Naive thymus-derived CD4-positive, alpha-beta T cell (primary cell): ENCODE data around the gene PCNX2. TPM values are rescaled to one million over a fixed set of nuclear protein-coding genes. Genes with fewer than 3 reads are reported as not detected.

Source experiments
- ATAC-seq: fragments of 150-1000 bp; cut with Tn5 transposase; 2 replicates; pipeline ENCODE4 v1.10.0; 2021; ENCODE audit warnings: mild to moderate bottlenecking, moderate library complexity
- CTCF ChIA-PET: fragments of 350-600 bp; sonication (Branson Sonifier 250); formaldehyde crosslinking; loops from one replicate; lab custom pipeline; 2021; ENCODE audit warnings: antibody characterized with exemption; lab: Charles Lee
- POLR2A ChIA-PET: fragments of 350-600 bp; sonication (Branson Sonifier 250); formaldehyde crosslinking; loops from one replicate; lab custom pipeline; 2021; ENCODE audit warnings: antibody characterized with exemption, inconsistent platforms; lab: Charles Lee
- DNase-seq, 9 donors: peaks; one replicate each; pipeline versions ENCODE4 v3.0.0 to v3.0.0-alpha.2; 2020 to 2022; ENCODE audit warnings: mixed read lengths in 1 of 9
- H3K27ac ChIP-seq: one replicate; pipeline ENCODE4 v1.7.0; 2013; ENCODE audit warnings: mild to moderate bottlenecking, low read depth, low read length, moderate library complexity
- H3K27me3 ChIP-seq, 2 donors: one replicate each; pipeline ENCODE4 v1.7.0; 2013; ENCODE audit warnings: low read length in 2 of 2, mild to moderate bottlenecking in 2 of 2, moderate library complexity in 2 of 2; ENCODE audit not compliant: control insufficient read depth in 2 of 2, insufficient read depth in 2 of 2
- H3K36me3 ChIP-seq, 3 experiments: 1 replicate in 2 of 3; 2 replicates in 1 of 3; pipeline ENCODE4 v1.7.0; 2013; ENCODE audit warnings: low read length in 3 of 3, mild to moderate bottlenecking in 3 of 3, moderate library complexity in 1 of 3; ENCODE audit not compliant: insufficient read depth in 3 of 3, control insufficient read depth in 2 of 3
- H3K4me1 ChIP-seq, 2 donors: one replicate each; pipeline ENCODE4 v1.7.0; 2013; ENCODE audit warnings: low read length in 2 of 2, mild to moderate bottlenecking in 2 of 2, moderate library complexity in 1 of 2; ENCODE audit not compliant: control insufficient read depth in 2 of 2, insufficient read depth in 2 of 2
- H3K4me3 ChIP-seq: 2 replicates; pipeline ENCODE4 v1.7.0; 2013; ENCODE audit warnings: mild to moderate bottlenecking, low read length
- H3K9me3 ChIP-seq, 3 experiments: 1 replicate in 2 of 3; 2 replicates in 1 of 3; pipeline ENCODE4 v1.7.0; 2013; ENCODE audit warnings: low read length in 3 of 3; ENCODE audit not compliant: control insufficient read depth in 2 of 3
- H3K27ac Mint-ChIP-seq, 9 donors: one replicate each; pipeline ENCODE4 v1.8.0; 2020 to 2022; ENCODE audit warnings: mixed read lengths in 9 of 9, mild to moderate bottlenecking in 8 of 9, moderate library complexity in 5 of 9, inconsistent platforms in 2 of 9
- H3K27me3 Mint-ChIP-seq, 5 donors: one replicate each; pipeline ENCODE4 v1.8.0; 2021 to 2022; ENCODE audit warnings: mixed read lengths in 5 of 5, mild to moderate bottlenecking in 1 of 5
- H3K36me3 Mint-ChIP-seq, 5 donors: one replicate each; pipeline ENCODE4 v1.8.0; 2020 to 2022; ENCODE audit warnings: mixed read lengths in 5 of 5, mild to moderate bottlenecking in 3 of 5, inconsistent platforms in 1 of 5
- H3K4me1 Mint-ChIP-seq, 7 donors: one replicate each; pipeline ENCODE4 v1.8.0; 2020 to 2022; ENCODE audit warnings: mixed read lengths in 7 of 7, mild to moderate bottlenecking in 3 of 7, inconsistent platforms in 1 of 7
- H3K4me3 Mint-ChIP-seq, 10 donors: one replicate each; pipeline ENCODE4 v1.8.0; 2020 to 2022; ENCODE audit warnings: mild to moderate bottlenecking in 10 of 10, mixed read lengths in 10 of 10, moderate library complexity in 6 of 10, inconsistent platforms in 2 of 10
- H3K9me3 Mint-ChIP-seq, 11 donors: one replicate each; pipeline ENCODE4 v1.8.0; 2020 to 2022; ENCODE audit warnings: mixed read lengths in 11 of 11, mild to moderate bottlenecking in 4 of 11, inconsistent platforms in 1 of 11, moderate library complexity in 1 of 11
- intact Hi-C, 2 donors: fragments of 100-400 bp; cut with micrococcal nuclease; formaldehyde crosslinking; loops; one replicate each; pipeline ENCODE4 v1.15.1; 2023
- polyA plus RNA-seq, 2 donors: library from polyadenylated mRNA; unstranded; fragments of 300-500 nt; fragmentation: Illumina TruSeq; gene quantifications; one replicate each; pipeline ENCODE4 v1.2.3, GENCODE V29; 2021
- total RNA-seq, 6 experiments: library from RNA in 5 of 6; stranded (reverse) in 5 of 6; gene quantifications; 1 replicate in 5 of 6; 2 replicates in 1 of 6; pipeline ENCODE4 v1.2.3 and lab custom pipeline; 2021 to 2026

PCNX2 gene
- total and polyA plus RNA-seq, 7 experiments from 2014 or later = 4.1 to 61.8 (median 45.1) TPM

GRCh38 chr1:233211106-233211505 is 84.4 kb downstream of the PCNX2 start:
- H3K27ac ChIP-seq = no peak overlapping the region
- H3K36me3 Mint-ChIP-seq = peaks cover 10 to 56% (median 21%) of the 10 kb centered on the region in 5 donors
- no peaks in the 10 kb centered on the region for H3K4me1 Mint-ChIP-seq
- H3K36me3 ChIP-seq = no peaks in the 10 kb centered on the region
- no peaks in the 10 kb centered on the region for H3K9me3 Mint-ChIP-seq
- ChIA-PET CTCF (no interaction called here), POLR2A (no interaction called here)
- DNase-seq = no peak
- H3K4me3 Mint-ChIP-seq = no peak overlapping the region
- intact Hi-C loops = no loop called here
- no peak overlapping the region for H3K4me3 ChIP-seq
- H3K27me3 Mint-ChIP-seq = no peaks in the 10 kb centered on the region
- H3K27me3 ChIP-seq = no peaks in the 10 kb centered on the region
- no peak for ATAC-seq
- H3K9me3 ChIP-seq = no peaks in the 10 kb centered on the region
- H3K27ac Mint-ChIP-seq = no peak overlapping the region
- no peaks in the 10 kb centered on the region for H3K4me1 ChIP-seq

- no peak overlapping the region for H3K4me3 ChIP-seq
- no peaks in the 10 kb centered on the region for H3K36me3 ChIP-seq
- ChIA-PET POLR2A (no interaction called here), CTCF (no interaction called here)
- ATAC-seq = no peak
- H3K4me1 Mint-ChIP-seq = no peaks in the 10 kb centered on the region
- H3K27ac Mint-ChIP-seq = no peak overlapping the region
- intact Hi-C loops = no loop called here
- H3K36me3 Mint-ChIP-seq = peaks cover 14 to 55% (median 23%) of the 10 kb centered on the region in 5 donors
- no peaks in the 10 kb centered on the region for H3K9me3 Mint-ChIP-seq
- H3K4me3 Mint-ChIP-seq = no peak overlapping the region
- H3K9me3 ChIP-seq = no peaks in the 10 kb centered on the region
- H3K27me3 ChIP-seq = no peaks in the 10 kb centered on the region
- no peaks in the 10 kb centered on the region for H3K4me1 ChIP-seq
- H3K27me3 Mint-ChIP-seq = no peaks in the 10 kb centered on the region
- DNase-seq = no peak
- H3K27ac ChIP-seq = no peak overlapping the region
These were observed 86.0 kb downstream of the PCNX2 start for GRCh38 chr1:233209481-233209880.

- Mint-ChIP-seq H3K4me3 (no peak overlapping the region), H3K4me1 (no peaks in the 10 kb centered on the region), H3K27me3 (no peaks in the 10 kb centered on the region), H3K9me3 (no peaks in the 10 kb centered on the region), H3K36me3 (peaks cover 14 to 55% (median 24%) of the 10 kb centered on the region in 5 donors), H3K27ac (no peak overlapping the region)
- no peaks in the 10 kb centered on the region for H3K4me1 ChIP-seq
- intact Hi-C loops = no loop called here
- ATAC-seq (no peak), DNase-seq (no peak)
- no peaks in the 10 kb centered on the region for H3K9me3 ChIP-seq
- ChIA-PET CTCF (no interaction called here), POLR2A (no interaction called here)
- H3K27me3 ChIP-seq = no peaks in the 10 kb centered on the region
- no peaks in the 10 kb centered on the region for H3K36me3 ChIP-seq
- no peak overlapping the region for H3K27ac ChIP-seq
- H3K4me3 ChIP-seq = no peak overlapping the region
These were observed 86.8 kb downstream of the PCNX2 start for GRCh38 chr1:233208687-233209086.

- no peak overlapping the region for H3K27ac Mint-ChIP-seq
These were observed 97.6 kb downstream of the PCNX2 start for GRCh38 chr1:233197940-233198339.

GRCh38 chr1:233193741-233194140 is 101.8 kb downstream of the PCNX2 start:
- H3K36me3 Mint-ChIP-seq = peaks cover 25 to 80% (median 75%) of the 10 kb centered on the region in 5 donors
- H3K27ac ChIP-seq = no peak overlapping the region
- H3K4me1 Mint-ChIP-seq = peaks cover 0 to 6% (median 0%) of the 10 kb centered on the region in 7 donors
- H3K27ac Mint-ChIP-seq = no peak overlapping the region
- H3K4me1 ChIP-seq = no peaks in the 10 kb centered on the region
- peaks cover 0 to 5% (median 0%) of the 10 kb centered on the region in 3 experiments for H3K36me3 ChIP-seq
- H3K27me3 Mint-ChIP-seq = no peaks in the 10 kb centered on the region
- H3K9me3 Mint-ChIP-seq = peaks cover 0 to 34% (median 10%) of the 10 kb centered on the region in 11 donors
- POLR2A ChIA-PET = no interaction called here
- intact Hi-C loops = no loop called here
- no peak overlapping the region for H3K4me3 Mint-ChIP-seq
- no peak overlapping the region for H3K4me3 ChIP-seq
- H3K9me3 ChIP-seq = no peaks in the 10 kb centered on the region
- DNase-seq = no peak
- CTCF ChIA-PET = no interaction called here
- no peaks in the 10 kb centered on the region for H3K27me3 ChIP-seq
- ATAC-seq = no peak

More at GRCh38 chr1:233197940-233198339, 97.6 kb downstream of the PCNX2 start:
- ChIA-PET POLR2A (no interaction called here), CTCF (no interaction called here)
- H3K27me3 Mint-ChIP-seq = no peaks in the 10 kb centered on the region
- Histone ChIP-seq H3K4me3 (no peak overlapping the region), H3K36me3 (peaks cover 0 to 13% (median 0%) of the 10 kb centered on the region in 3 experiments), H3K27me3 (no peaks in the 10 kb centered on the region), H3K4me1 (no peaks in the 10 kb centered on the region), H3K9me3 (no peaks in the 10 kb centered on the region), H3K27ac (no peak overlapping the region)
- no peak overlapping the region for H3K4me3 Mint-ChIP-seq
- intact Hi-C loops = no loop called here
- peaks cover 24 to 85% (median 74%) of the 10 kb centered on the region in 5 donors for H3K36me3 Mint-ChIP-seq
- ATAC-seq = no peak
- peaks cover 0 to 34% (median 11%) of the 10 kb centered on the region in 11 donors for H3K9me3 Mint-ChIP-seq
- no peak for DNase-seq
- H3K4me1 Mint-ChIP-seq = no peaks in the 10 kb centered on the region

- H3K4me3 ChIP-seq = no peak overlapping the region
- intact Hi-C loops = no loop called here
- H3K4me3 Mint-ChIP-seq = no peak overlapping the region
- no peaks in the 10 kb centered on the region for H3K27me3 ChIP-seq
- POLR2A ChIA-PET = no interaction called here
- CTCF ChIA-PET = no interaction called here
- ATAC-seq (no peak), DNase-seq (no peak)
- no peaks in the 10 kb centered on the region for H3K27me3 Mint-ChIP-seq
- peaks cover 17 to 65% (median 60%) of the 10 kb centered on the region in 5 donors for H3K36me3 Mint-ChIP-seq
- H3K9me3 Mint-ChIP-seq = peaks cover 0 to 27% (median 9%) of the 10 kb centered on the region in 11 donors
- H3K4me1 Mint-ChIP-seq = peaks cover 0 to 6% (median 0%) of the 10 kb centered on the region in 7 donors
- no peaks in the 10 kb centered on the region for H3K4me1 ChIP-seq
- no peaks in the 10 kb centered on the region for H3K36me3 ChIP-seq
- H3K27ac Mint-ChIP-seq = no peak overlapping the region
- no peak overlapping the region for H3K27ac ChIP-seq
- no peaks in the 10 kb centered on the region for H3K9me3 ChIP-seq
These were observed 104.5 kb downstream of the PCNX2 start for GRCh38 chr1:233190987-233191386.

- H3K27ac Mint-ChIP-seq = no peak overlapping the region
- H3K9me3 Mint-ChIP-seq = peaks cover 0 to 14% (median 6%) of the 10 kb centered on the region in 11 donors
- no peak for ATAC-seq
- H3K4me3 Mint-ChIP-seq = no peak overlapping the region
- ChIA-PET CTCF (no interaction called here), POLR2A (no interaction called here)
- H3K9me3 ChIP-seq = no peaks in the 10 kb centered on the region
- no peak for DNase-seq
- no peaks in the 10 kb centered on the region for H3K27me3 ChIP-seq
- H3K4me1 Mint-ChIP-seq = peaks cover 0 to 6% (median 0%) of the 10 kb centered on the region in 7 donors
- no peaks in the 10 kb centered on the region for H3K4me1 ChIP-seq
- no peaks in the 10 kb centered on the region for H3K27me3 Mint-ChIP-seq
- intact Hi-C loops = no loop called here
- H3K36me3 ChIP-seq = no peaks in the 10 kb centered on the region
- no peak overlapping the region for H3K27ac ChIP-seq
- H3K4me3 ChIP-seq = no peak overlapping the region
- H3K36me3 Mint-ChIP-seq = peaks cover 17 to 63% (median 56%) of the 10 kb centered on the region in 5 donors
These were observed 106.0 kb downstream of the PCNX2 start for GRCh38 chr1:233189526-233189925.
